SK-N-SH treated with all-trans-retinoic acid at 6 μM for 48 hours (cell line): ENCODE measurements around the gene C11orf68.
A peak's percentile ranks its signal among the peaks of the same experiment; 100 is the strongest.

ENCODE experiments used
- ATAC-seq: fragments of 200-7000 bp; cut with Tn5 transposase; 3 replicates; pipeline ENCODE4 v1.9.1; 2020; ENCODE audit warnings: mild to moderate bottlenecking, moderate library complexity
- BACH2 ChIP-seq: fragments of 250-450 bp; sonication (Bioruptor Pico); IDR thresholded peaks from 2 replicates; pipeline ENCODE4 v1.9.0; 2021; ENCODE audit warnings: mild to moderate bottlenecking, borderline replicate concordance
- CSRNP3 ChIP-seq: fragments of 250-450 bp; sonication (Bioruptor Pico); IDR thresholded peaks from 2 replicates; pipeline ENCODE4 v1.5.1; 2021; ENCODE audit warnings: mild to moderate bottlenecking, moderate library complexity
- ESRRG ChIP-seq: fragments of 250-450 bp; sonication (Bioruptor Pico); IDR thresholded peaks from 2 replicates; pipeline ENCODE4 v1.6.1; 2021; ENCODE audit warnings: mild to moderate bottlenecking
- GLIS3 ChIP-seq: fragments of 250-450 bp; sonication (Bioruptor Pico); IDR thresholded peaks from 2 replicates; pipeline ENCODE4 v1.5.0; 2020; ENCODE audit warnings: mild to moderate bottlenecking, moderate library complexity
- ISL1 ChIP-seq: fragments of 250-450 bp; sonication (Bioruptor Pico); IDR thresholded peaks from 2 replicates; pipeline ENCODE4 v2.1.2; 2022; ENCODE audit warnings: mild to moderate bottlenecking, moderate library complexity
- OSR1 ChIP-seq: fragments of 250-450 bp; sonication (Bioruptor Pico); IDR thresholded peaks from 2 replicates; pipeline ENCODE4 v1.8.0; 2022; ENCODE audit warnings: moderate library complexity, mild to moderate bottlenecking, inconsistent platforms
- PATZ1 ChIP-seq: fragments of 250-450 bp; sonication (Bioruptor Pico); IDR thresholded peaks from 2 replicates; pipeline ENCODE4 v1.8.0; 2020; ENCODE audit warnings: mild to moderate bottlenecking, moderate library complexity, borderline replicate concordance
- POU6F1 ChIP-seq: fragments of 250-450 bp; sonication (Bioruptor Pico); IDR thresholded peaks from 2 replicates; pipeline ENCODE4 v1.8.0; 2021; ENCODE audit warnings: low read depth, mild to moderate bottlenecking, moderate library complexity, borderline replicate concordance
- PPARA ChIP-seq: fragments of 250-450 bp; sonication (Bioruptor Pico); IDR thresholded peaks from 2 replicates; pipeline ENCODE4 v1.5.0; 2020; ENCODE audit warnings: mild to moderate bottlenecking, borderline replicate concordance
- RARB ChIP-seq: fragments of 250-450 bp; sonication (Bioruptor Pico); IDR thresholded peaks from 2 replicates; pipeline ENCODE4 v1.8.0; 2021; ENCODE audit warnings: mild to moderate bottlenecking, moderate library complexity
- SNAI2 ChIP-seq: fragments of 250-450 bp; sonication (Bioruptor Pico); IDR thresholded peaks from 2 replicates; pipeline ENCODE4 v1.5.0; 2020; ENCODE audit warnings: mild to moderate bottlenecking, moderate library complexity
- TCF4 ChIP-seq: fragments of 250-450 bp; sonication (Bioruptor Pico); IDR thresholded peaks from 2 replicates; pipeline ENCODE4 v1.8.0; 2021; ENCODE audit warnings: mild to moderate bottlenecking, moderate library complexity, borderline replicate concordance
- TOX ChIP-seq: fragments of 250-450 bp; sonication (Bioruptor Pico); IDR thresholded peaks from 2 replicates; pipeline ENCODE4 v1.8.0; 2021; ENCODE audit warnings: mild to moderate bottlenecking, moderate library complexity, borderline replicate concordance
- TSHZ2 ChIP-seq: fragments of 250-450 bp; sonication (Bioruptor Pico); IDR thresholded peaks from 2 replicates; pipeline ENCODE4 v1.5.0; 2020; ENCODE audit warnings: mild to moderate bottlenecking, moderate library complexity
- ZFP3 ChIP-seq: fragments of 250-450 bp; sonication (Bioruptor Pico); IDR thresholded peaks from 2 replicates; pipeline ENCODE4 v1.5.0; 2020; ENCODE audit warnings: mild to moderate bottlenecking, moderate library complexity
- ZFP30 ChIP-seq: fragments of 450-650 bp; formaldehyde crosslinking; IDR thresholded peaks from 2 replicates; pipeline ENCODE4 v1.5.0; 2022; ENCODE audit warnings: mild to moderate bottlenecking, moderate library complexity
- ZNF70 ChIP-seq: fragments of 450-650 bp; formaldehyde crosslinking; IDR thresholded peaks from 2 replicates; pipeline ENCODE4 v1.5.0; 2020; ENCODE audit warnings: mild to moderate bottlenecking, moderate library complexity
- ZNF8 ChIP-seq: fragments of 450-650 bp; formaldehyde crosslinking; IDR thresholded peaks from 2 replicates; pipeline ENCODE4 v1.5.0; 2020; ENCODE audit warnings: mild to moderate bottlenecking, moderate library complexity

C11orf68 gene

GRCh38 chr11:65967329-65967934 lies 48.6 kb upstream of the C11orf68 start (continued):
- TF ChIP-seq CSRNP3 (CRISPR knock-in tag): no peak
- TF ChIP-seq, all 23 proteins: peak for 0

- no peak for ATAC-seq
- no peak for TF ChIP-seq OSR1 (CRISPR knock-in tag)
- TF ChIP-seq SNAI2 (CRISPR knock-in tag): no peak
- no peak for TF ChIP-seq ZFP30 (CRISPR knock-in tag)
- no peak for TF ChIP-seq ZNF70 (CRISPR knock-in tag)
- TF ChIP-seq ISL1: no peak
- TF ChIP-seq BACH2 (CRISPR knock-in tag): no peak
Observed at GRCh38 chr11:65965986-65966762, 47.3 kb upstream of the C11orf68 start.

GRCh38 chr11:65964906-65965305 lies 46.0 kb upstream of the C11orf68 start:
- no peak for ATAC-seq
- TF ChIP-seq TOX (CRISPR knock-in tag): no peak
- no peak for TF ChIP-seq RARB
- TF ChIP-seq ZNF8 (CRISPR knock-in tag): no peak
- no peak for TF ChIP-seq OSR1 (CRISPR knock-in tag)
- TF ChIP-seq ZFP3 (CRISPR knock-in tag): no peak
- TF ChIP-seq ESRRG (CRISPR knock-in tag): no peak
- no peak for TF ChIP-seq ISL1
- TF ChIP-seq TCF4 (CRISPR knock-in tag): no peak
- TF ChIP-seq ZNF70 (CRISPR knock-in tag): no peak
- TF ChIP-seq GLIS3 (CRISPR knock-in tag): no peak
- no peak for TF ChIP-seq PPARA (CRISPR knock-in tag)
- no peak for TF ChIP-seq POU6F1
- TF ChIP-seq PATZ1 (CRISPR knock-in tag): no peak
- no peak for TF ChIP-seq ZFP30 (CRISPR knock-in tag)
- no peak for TF ChIP-seq SNAI2 (CRISPR knock-in tag)

- TF ChIP-seq ISL1 (no peak), TOX (CRISPR knock-in tag) (no peak), PATZ1 (CRISPR knock-in tag) (no peak), ESRRG (CRISPR knock-in tag) (no peak), CSRNP3 (CRISPR knock-in tag) (no peak), TSHZ2 (CRISPR knock-in tag) (no peak)
- TF ChIP-seq, all 23 proteins: peak for 0
- peak; percentile 35 for ATAC-seq
Observed at GRCh38 chr11:65962141-65962564, 43.3 kb upstream of the C11orf68 start.
